CD4-positive, alpha-beta T cell treated with Interleukin-10 for 1 hour (primary cell): ENCODE measurements around the gene TDRD12.

Experiments
- DNase-seq: peaks from one replicate; pipeline ENCODE4 v3.0.0-alpha.2; 2020

Gene TDRD12, protein sequence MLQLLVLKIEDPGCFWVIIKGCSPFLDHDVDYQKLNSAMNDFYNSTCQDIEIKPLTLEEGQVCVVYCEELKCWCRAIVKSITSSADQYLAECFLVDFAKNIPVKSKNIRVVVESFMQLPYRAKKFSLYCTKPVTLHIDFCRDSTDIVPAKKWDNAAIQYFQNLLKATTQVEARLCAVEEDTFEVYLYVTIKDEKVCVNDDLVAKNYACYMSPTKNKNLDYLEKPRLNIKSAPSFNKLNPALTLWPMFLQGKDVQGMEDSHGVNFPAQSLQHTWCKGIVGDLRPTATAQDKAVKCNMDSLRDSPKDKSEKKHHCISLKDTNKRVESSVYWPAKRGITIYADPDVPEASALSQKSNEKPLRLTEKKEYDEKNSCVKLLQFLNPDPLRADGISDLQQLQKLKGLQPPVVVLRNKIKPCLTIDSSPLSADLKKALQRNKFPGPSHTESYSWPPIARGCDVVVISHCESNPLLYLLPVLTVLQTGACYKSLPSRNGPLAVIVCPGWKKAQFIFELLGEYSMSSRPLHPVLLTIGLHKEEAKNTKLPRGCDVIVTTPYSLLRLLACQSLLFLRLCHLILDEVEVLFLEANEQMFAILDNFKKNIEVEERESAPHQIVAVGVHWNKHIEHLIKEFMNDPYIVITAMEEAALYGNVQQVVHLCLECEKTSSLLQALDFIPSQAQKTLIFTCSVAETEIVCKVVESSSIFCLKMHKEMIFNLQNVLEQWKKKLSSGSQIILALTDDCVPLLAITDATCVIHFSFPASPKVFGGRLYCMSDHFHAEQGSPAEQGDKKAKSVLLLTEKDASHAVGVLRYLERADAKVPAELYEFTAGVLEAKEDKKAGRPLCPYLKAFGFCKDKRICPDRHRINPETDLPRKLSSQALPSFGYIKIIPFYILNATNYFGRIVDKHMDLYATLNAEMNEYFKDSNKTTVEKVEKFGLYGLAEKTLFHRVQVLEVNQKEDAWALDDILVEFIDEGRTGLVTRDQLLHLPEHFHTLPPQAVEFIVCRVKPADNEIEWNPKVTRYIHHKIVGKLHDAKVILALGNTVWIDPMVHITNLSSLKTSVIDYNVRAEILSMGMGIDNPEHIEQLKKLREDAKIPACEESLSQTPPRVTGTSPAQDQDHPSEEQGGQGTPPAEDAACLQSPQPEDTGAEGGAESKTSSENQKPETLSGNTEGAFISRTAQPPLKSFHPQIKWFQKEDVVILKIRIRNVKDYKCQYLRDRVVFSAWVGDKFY (N-terminal part only)

DNA sequence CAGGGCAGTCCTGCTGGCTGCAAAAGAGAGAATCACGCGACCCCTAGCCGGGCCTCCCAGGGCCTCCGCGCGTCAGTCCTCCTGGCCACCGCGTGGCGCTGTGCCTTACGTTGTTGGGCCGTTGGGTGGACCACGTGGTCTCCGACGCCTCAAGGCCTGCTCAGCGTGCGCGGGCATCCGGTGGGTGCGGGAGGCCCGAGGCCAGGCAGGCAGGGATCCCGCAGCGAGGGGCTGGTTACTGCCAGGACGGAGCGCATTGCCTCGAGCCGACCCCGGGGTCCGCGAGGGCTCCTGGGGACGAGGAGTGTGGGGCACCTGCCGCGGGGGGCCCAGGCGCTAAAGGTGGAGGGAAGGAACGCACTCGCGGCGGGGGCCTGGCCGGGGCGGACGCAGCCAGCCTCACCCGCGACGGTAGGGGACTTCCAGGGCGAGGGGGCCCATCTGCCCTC, at the start of gene TDRD12:
TDRD12 (plus strand) TSS at position 157 of the 449 bp plus-strand sequence. CDS start 306 bp downstream, outside the sequence.
- DNase-seq, result no peak

DNA sequence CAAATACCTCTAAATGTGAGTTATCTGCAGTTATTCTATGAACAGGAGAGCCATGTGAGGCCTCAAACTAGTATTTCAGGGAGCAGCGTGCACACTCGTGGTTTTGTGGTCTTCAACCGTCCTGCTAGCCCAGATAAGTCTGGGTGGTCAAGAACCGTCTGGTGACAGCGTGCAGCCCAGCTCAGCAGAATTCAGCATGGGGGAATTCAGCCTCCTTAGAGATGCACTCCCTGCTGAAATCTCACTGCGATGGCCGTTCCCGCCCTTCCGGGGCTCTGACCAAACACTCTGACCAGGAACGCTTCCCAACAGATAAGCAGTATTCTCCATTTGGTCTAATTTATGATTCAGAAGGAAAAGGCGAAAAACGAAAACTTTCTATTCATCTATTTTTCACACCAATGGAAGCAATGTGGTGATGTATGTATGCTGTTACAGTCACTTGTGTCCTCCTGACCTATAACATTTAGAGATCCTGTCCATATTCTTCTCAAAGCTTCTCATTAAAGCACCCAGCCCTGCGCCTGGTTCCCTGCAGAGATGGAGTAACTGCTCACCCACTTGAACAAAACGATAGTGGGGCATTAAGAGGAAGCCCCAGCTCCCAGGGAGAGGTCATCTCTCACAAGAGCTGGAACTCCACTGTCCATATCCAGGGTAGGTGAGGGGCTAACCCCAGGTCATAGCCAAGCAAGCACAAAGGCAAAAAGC, 47.5 kb upstream of the TDRD12 start:
- no peak for DNase-seq

DNA sequence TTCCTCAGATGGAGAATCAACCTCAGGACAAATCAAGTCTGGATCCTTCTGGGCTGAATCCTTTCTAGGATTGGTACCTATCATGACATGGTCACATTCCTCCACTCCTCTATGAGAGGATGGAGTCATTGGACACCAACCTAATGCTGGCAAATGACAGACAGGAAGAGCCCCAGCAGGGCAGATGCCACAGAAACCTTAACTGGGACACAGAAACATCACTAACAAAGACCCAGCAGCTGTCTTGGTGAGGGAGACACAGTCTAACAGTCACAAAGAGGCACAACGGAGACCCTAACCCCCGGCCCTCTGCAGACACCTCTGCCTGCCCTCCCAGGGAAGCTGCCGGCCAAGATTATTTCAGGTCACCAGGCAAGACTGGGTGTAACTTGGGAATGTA, 46.7 kb upstream of the TDRD12 start:
- DNase-seq, result no peak

DNA sequence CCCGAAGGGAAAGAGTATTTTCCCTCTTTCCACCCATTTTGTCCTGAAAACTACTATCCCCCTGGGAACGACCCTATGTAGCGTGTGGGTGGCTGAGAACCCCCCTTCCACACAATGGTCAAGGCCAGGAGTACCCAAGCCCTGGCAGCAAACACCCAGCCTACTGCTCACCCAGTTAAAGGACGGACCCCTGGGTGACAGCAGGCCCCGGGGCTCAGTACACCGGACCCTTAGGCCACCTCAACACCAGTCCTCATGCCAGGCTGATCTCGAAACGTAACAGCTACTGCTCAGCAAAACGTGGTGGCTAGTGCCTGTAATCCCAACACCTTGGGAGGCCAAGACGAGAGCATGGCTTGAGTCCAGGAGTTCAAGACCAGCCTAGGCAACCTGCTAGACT, 46.0 kb upstream of the TDRD12 start:
- no peak for DNase-seq

DNA sequence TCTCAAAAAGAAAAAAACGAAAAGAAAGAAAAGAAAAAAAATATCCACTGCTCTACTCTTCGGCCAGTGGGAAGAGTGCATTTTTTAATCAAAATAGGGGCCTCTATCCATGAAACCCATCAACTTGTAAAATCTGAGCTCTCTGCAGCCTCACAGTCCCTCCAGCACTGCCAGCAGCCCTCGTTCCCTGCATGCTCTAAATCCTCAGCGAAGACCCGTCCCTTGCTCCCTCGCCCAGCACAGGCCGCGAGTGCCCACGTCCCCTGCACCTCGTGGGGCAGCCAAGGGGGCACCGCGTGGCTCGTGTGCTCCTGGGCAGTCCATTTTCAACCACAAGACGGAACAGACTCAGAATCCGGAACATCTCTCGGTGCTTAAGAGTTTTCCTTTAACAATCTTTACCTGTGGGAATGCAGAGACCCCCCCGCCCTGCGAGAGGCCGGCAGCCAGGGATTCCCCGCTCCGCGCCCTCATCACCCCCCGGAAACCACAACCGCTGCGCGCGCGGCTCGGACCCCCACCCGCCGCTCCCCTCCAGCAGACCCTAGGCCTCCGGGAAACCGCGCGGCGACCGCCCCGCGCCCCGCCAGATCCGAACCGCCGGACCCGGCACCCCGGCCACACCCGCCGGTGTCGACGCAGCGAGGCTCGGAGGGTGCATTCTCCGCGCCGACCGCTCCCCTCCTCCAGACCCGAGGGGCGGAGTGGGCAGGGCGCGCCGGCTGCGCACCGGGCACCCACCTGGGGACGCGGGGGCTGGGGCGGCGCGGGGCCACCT, 45.2 kb upstream of the TDRD12 start:
- DNase-seq, result no peak

DNA sequence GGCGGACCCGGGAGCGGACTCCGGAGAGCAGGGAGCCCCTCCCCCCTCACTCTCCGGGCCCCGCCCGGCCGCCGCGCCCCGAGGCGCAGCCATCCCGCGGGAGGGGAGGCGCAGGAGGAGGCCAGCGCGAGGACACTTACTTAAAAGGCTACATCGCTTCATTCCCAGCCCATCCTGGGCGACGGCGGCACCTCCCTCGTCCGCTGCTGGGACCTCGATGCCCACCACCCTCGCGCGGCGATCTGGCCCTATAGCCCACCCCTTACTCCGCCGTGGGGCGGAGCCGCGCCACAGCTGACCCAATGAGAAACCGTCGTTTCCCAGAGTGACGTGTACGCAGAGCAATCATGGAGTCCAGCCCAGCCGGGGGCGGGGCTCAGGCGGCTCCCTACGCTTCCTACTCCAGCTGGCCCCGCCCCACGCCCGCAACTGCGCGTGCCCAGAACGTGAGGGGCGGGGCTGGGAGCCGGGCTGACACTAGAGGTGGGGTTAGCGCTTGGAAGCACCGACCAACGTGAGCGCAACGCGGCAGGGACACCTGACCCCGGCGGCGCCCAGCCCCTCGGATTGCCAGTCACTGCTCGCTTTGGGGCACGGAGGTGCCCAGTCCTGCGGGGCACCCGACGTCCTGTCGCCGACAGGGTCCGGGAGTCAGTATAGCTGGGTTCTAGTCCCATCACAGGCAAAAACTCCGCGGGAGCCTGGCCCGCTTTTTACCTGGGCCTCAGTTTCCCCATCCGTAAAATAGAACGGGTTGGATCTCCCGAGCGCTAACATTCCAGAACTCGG, 44.4 kb upstream of the TDRD12 start, which contains the start of gene ANKRD27:
ANKRD27 (minus strand) TSS at position 250 of the 789 bp plus-strand sequence. CDS start 16,165 bp downstream, outside the sequence.
- peak; percentile 98 for DNase-seq

DNA sequence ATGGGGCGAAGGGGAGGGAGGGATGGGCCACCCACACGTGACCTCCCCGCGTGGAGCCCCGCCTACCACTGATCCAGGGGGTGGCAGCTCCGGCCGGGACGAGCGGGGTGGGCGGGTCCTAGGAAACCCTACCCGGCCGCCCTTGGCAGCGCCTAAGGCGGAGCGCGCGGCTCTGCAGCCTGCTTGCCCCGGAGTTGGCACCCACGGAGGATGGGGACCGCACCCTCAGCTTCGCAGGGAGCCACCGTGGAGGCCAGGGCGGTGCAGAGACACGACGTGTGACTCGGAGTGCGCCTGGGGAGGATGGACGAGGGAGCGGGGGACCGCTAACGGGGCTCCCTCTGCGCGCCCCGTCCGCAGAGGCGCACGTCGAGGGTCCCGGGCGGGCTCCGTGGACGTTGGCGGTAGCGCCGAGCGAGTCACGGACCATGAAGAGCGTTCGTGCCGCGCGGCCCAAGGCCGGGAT, 43.8 kb upstream of the TDRD12 start, which contains the start of gene RGS9BP:
RGS9BP (plus strand) TSS at position 129 of the 466 bp plus-strand sequence. CDS start 416 bp downstream, outside the sequence.
- DNase-seq, result peak; percentile 77

DNA sequence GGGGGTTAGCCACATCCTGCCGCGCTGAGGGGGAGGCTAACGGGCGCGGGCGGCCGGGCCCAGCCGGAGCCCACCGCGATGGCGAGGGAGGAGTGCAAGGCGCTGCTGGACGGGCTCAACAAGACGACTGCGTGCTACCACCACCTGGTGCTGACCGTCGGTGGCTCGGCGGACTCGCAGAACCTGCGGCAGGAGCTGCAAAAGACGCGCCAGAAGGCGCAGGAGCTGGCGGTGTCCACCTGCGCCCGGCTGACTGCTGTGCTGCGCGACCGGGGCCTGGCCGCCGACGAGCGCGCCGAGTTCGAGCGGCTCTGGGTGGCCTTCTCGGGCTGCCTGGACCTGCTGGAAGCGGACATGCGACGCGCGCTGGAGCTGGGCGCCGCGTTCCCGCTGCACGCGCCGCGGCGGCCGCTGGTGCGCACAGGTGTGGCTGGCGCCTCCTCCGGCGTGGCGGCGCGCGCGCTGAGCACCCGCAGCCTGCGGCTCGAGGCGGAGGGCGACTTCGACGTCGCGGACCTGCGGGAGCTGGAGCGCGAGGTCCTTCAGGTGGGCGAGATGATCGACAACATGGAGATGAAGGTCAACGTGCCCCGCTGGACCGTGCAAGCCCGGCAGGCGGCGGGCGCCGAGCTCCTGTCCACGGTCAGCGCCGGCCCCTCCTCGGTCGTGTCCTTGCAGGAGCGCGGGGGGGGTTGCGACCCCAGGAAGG, 43.2 kb upstream of the TDRD12 start:
- peak; percentile 19 for DNase-seq

DNA sequence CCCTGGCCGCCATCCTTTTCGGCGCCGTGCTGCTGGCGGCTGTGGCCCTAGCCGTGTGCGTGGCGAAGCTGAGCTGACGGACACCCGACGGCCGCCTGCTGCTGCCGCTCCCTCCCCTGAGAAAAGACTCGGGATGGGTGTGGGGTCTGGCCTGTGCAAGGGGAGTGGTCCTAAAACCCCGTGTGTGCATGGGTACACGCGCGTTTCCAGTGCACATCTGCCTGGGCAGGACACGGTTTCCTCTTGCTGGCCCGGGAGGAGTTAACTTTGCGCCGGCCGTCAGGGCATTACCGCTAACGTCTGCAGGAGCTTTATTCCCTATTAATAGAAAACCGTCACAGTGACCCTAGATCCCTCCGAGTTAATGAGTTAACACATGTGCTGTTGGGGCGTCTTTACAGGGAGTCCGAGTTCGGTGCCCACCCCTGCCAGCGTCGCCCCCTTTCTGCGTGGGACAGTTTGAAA, 42.6 kb upstream of the TDRD12 start:
- no peak for DNase-seq

DNA sequence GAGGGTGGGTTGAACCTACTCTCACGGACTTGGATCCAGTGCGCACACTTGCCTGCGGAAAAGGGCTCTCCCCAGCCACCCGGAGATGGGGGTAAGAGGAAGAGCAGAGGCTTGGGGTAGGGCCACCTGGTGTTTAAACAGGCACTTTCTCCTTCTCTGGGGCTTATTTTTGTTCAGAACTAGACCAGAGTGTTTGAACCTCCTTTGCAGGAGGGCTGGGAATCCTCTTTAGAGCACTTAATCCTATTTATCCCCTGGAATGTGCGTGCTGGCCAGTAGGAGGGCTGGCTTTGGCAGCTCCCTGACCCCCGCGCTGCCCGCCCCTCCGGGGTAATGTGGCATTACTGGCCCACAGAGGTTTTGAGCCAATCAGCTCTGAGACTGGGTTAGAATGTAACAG, 41.9 kb upstream of the TDRD12 start:
- DNase-seq, result no peak

DNA sequence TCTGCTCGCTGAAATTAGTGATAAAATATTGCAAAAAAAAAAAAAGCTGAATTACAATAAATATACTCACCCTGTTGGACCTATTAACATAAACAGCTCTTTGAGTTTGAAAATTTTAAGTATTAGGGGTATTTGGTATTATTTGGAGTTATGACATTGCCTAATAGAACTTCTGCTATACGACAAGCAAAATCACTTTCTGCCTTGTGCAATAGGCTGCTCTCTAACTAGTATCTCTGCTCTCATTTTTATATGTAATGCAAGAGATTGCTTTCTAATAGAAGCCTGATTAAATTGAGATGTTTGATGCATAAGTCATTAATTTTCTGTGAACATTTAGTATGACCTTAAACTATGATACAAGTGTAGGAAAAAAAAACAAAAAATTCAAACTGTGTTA, 38.6 kb upstream of the TDRD12 start:
- no peak for DNase-seq

DNA sequence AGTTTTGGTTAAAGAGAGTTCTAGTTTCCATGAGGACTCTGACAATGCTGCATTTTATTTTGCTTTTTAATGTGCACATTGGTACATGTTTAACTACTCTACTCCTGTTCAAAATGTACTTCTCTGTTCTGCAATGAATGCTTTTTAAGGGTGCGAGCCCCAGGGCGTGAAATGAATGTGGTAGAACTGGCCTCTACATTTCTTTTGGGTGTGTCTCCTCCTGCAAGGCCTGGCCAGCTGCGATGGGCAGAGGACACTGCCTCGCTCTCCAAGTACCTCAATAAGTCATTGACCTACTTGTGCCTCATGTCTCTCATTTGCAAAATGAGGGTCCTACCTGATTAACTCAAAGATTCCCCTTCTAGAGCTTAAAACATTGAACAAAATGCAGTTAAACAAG, 37.2 kb upstream of the TDRD12 start:
- no peak for DNase-seq

DNA sequence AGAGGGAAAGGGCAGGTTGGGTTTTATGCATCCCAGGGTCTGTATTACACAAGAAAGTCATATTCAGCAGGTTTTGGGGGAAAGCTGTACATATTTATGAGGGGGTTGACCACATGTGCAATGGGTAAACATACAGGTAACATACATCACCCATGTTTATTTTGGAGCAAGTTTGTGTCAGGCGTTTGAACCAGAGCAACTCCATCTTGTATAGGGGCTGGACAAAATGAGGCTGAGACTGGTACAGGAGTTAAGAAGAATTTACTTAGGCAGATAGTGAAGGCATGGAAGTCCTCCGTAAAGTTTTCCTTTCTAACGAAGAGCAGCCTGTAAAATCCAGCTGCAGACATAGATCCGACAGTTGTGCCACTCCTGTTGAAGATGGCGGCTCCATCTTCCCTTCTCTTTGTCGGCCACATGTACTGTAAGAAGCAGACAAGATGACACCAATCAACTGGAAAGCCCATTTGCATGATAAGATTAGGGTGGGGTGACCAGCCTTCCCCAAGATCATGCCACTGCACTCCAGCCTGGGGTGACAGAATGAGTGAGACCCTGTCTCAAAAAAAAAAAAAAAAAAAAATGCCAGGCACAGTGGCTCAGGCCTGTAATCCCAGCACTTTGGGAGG, 32.6 kb upstream of the TDRD12 start:
- DNase-seq, result no peak

DNA sequence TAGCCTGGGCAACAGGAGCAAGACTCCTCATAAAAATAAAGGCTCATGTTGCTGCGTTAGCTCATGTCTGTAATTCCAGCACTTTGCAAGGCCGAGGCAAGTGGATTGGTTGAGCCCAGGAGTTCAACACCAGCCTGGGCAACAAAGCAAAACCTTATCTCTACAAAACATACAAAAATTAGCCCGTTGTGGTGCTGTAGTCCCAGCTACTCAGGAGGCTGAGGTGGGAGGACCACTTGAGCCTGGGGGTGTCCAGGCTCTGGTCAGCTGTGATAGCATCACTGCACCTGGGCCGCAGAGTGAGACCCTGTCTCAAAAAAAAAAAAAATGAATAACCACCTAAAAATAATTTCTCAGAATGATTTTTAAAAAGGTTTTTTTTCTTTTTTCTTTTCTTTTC, 31.9 kb upstream of the TDRD12 start:
- no peak for DNase-seq

DNA sequence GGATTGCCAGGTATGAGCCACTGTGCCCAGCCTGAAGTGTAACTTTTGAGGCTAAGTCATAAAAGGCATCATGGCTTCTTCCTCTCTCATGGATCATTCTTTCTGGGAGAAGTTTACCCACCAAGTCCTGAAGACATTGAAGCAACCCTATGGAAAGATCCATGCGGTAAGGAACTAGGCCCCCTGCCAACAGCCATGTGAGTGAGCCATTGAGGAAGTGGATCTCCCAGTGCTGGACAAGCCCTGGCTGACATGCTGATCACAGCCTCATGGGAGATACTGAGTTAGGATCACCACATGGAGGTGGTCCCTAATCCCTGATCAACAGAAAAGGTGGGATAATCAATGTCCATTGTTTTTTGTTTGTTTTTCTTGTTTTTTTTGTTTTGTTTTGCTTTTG, 31.3 kb upstream of the TDRD12 start:
- no peak for DNase-seq

DNA sequence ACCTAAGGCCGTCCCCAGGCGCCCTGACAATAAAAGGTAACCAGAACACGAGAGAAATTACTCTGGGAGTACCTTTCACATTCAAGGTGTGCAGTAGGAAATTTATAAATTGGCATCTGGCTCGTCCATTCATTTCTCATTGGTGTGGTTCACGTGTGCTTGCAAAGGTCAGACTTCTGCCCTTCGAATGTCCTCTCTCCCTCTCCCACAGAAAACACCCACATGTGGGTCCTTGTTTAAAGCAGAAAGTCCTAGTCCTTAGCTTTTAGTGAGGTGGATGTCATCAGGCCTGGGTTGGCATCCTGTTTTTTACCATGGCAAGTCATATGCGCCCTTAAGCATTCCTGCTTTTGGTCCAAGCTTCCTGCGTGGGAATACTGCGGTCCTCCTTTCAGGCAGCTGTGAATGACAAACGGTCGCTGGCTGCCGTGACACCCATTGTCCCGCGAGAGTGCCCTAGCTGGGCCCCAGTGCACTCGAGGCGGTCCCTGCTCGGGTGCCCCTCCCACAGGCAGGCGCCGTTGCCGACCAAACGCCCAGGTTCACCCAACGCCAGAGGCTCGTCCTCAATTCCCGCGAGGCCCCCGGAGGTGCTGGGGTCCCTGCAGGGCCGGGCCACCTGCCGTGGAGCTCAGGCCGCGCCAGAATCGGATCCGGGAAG, 28.1 kb upstream of the TDRD12 start, which contains the start of gene NUDT19:
NUDT19 (plus strand) TSS at position 531 of the 661 bp plus-strand sequence. CDS start 140 bp downstream, outside the sequence.
- peak; percentile 78 for DNase-seq

DNA sequence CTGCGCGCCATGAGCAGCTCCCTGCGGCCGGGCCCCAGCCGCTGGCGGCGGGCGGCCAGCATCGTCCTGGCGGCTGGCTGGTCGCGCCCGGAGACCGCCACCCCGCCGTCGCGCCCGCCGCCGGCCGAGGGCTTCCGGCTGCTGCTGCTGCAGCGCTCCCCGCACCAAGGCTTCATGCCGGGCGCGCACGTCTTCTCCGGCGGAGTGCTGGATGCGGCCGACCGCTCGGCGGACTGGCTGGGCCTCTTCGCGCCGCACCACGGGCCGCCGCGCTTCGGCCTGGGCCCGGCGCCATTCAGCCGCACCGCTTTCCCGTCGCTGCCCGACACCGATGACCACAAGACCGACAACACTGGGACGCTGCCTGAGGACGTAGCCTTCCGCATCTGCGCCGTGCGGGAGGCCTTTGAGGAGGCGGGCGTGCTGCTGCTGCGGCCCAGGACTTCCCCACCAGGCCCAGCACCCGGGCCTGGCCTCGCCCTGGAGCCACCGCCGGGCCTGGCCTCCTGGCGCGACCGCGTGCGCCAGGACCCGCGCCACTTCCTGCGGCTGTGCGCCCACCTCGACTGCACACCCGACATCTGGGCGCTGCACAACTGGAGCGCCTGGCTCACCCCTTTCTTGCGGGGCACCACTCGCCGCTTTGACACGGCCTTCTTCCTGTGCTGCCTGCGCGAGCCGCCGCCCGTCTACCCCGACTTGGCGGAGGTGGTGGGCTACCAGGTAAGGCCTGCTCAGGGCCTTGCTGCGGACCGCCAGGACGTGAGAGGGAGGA, 27.4 kb upstream of the TDRD12 start:
- DNase-seq, result peak; percentile 55

DNA sequence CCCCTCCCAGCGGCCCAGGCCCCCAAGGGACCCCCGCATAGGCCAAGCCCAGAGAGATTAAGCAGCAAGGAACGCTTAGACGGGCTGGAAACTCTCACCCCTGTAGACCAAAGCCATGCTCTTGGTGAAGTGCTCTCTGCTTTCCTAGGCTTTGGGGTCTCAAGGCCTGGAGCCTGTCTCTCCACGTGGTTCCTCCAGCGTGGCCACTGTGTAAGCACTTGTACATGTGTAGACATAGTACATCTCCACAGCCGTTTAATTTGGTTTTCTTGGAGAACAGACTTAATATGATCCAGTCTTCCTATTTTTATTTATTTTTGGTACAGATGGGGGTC, 26.9 kb upstream of the TDRD12 start:
- no peak for DNase-seq
